ENCODE measurements around the gene ASIC1.

The ASIC1 gene

GRCh38 chr12:50110127-50110761 is 52.8 kb downstream of the ASIC1 start:
- no peak for DNase-seq

- peak; percentile 27 for DNase-seq
Measured at GRCh38 chr12:50110762-50111351, 53.5 kb downstream of the ASIC1 start.

- no peak for DNase-seq
Measured at GRCh38 chr12:50111395-50111692, 53.9 kb downstream of the ASIC1 start.

GRCh38 chr12:50111693-50112455 is 54.5 kb downstream of the ASIC1 start, which contains the start of gene COX14:
Gene COX14, plus strand, starts transcription at chr12:50112236. Its CDS starts 7,808 bp downstream, at chr12:50120044.
- peak; percentile 100 for DNase-seq

- DNase-seq, result no peak
Measured at GRCh38 chr12:50112456-50113218, 55.2 kb downstream of the ASIC1 start.

GRCh38 chr12:50117057-50117622 is 59.7 kb downstream of the ASIC1 start:
- no peak for DNase-seq

GRCh38 chr12:50119387-50119786 is 62.0 kb downstream of the ASIC1 start:
- DNase-seq, result no peak

GRCh38 chr12:50120521-50120920 is 63.1 kb downstream of the ASIC1 start:
- DNase-seq, result no peak

- no peak for DNase-seq
Measured at GRCh38 chr12:50120953-50121352, 63.6 kb downstream of the ASIC1 start.

- no peak for DNase-seq
Measured at GRCh38 chr12:50121641-50122040, 64.2 kb downstream of the ASIC1 start.

GRCh38 chr12:50123203-50123602 is 65.8 kb downstream of the ASIC1 start:
- DNase-seq, result no peak

GRCh38 chr12:50127546-50127945 is 70.2 kb downstream of the ASIC1 start:
- no peak for DNase-seq

- DNase-seq, result no peak
Measured at GRCh38 chr12:50129290-50129689, 71.9 kb downstream of the ASIC1 start.

GRCh38 chr12:50132505-50133135 is 75.2 kb downstream of the ASIC1 start:
- peak; percentile 62 for DNase-seq

All from fibroblast of skin of right quadriceps (primary cell).